Gastroesophageal sphincter (tissue), 3 donors: Measurements from ENCODE around the gene PCNT.

Source experiments
- EP300 ChIP-seq: sonication (generic); formaldehyde crosslinking; IDR thresholded peaks from one replicate; pipeline ENCODE4 v1.6.1; 2017; ENCODE audit warnings: antibody characterized with exemption, mild to moderate bottlenecking
- POLR2A ChIP-seq, 2 donors: fragments of 450-650 bp; IDR thresholded peaks; one replicate each; pipeline ENCODE4 v1.6.1; 2017; ENCODE audit warnings: antibody characterized with exemption in 2 of 2, mild to moderate bottlenecking in 2 of 2, moderate library complexity in 1 of 2
- POLR2AphosphoS5 ChIP-seq: sonication (generic); formaldehyde crosslinking; IDR thresholded peaks from one replicate; pipeline ENCODE4 v1.6.1; 2017; ENCODE audit warnings: antibody characterized with exemption
- TF ChIP-seq, protein P1 (sequence below), 4 experiments: fragments of 200-600 bp in 2 of 4; fragments of 450-650 bp in 2 of 4; sonication (generic) in 1 of 4; IDR thresholded peaks; one replicate each; pipeline ENCODE4 v1.5.1; 2017 to 2019; ENCODE audit warnings: antibody characterized with exemption in 4 of 4, mild to moderate bottlenecking in 2 of 4, moderate library complexity in 2 of 4

DNA sequence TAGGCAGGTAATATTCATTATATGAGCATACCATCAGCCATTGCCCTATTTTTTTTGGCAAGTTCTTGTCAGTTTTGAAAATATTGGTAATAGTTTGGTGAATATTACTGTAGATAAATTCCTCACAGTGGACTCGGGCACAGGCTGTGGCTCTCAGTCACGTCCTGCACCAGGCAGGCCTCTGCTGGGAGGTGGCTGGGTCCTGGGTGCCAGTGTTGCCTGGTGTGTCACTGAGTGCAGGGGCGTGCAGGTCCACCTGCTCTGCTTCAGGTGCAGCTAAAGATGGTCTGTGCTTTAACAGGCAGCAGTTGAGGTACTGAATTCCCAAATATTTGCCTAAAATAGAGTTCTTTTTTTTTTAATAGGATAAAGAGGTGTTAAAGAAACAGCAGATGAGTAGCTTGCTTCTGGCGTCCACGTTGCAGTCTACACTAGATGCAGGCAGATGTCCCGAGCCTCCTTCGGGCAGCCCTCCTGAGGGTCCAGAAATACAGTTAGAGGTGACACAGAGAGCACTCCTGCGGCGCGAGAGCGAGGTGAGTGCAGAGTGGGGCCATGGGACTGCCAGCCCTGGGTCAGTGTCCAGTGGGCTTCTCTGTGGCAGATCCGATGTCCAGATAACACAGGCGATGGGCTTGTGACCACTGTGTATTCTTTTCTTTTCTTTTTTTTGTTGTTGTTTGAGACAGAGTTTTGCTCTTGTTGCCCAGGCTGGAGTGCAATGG lies 77.4 kb downstream of the PCNT start:
- TF ChIP-seq EP300, result no peak
- TF ChIP-seq, protein P1, sequence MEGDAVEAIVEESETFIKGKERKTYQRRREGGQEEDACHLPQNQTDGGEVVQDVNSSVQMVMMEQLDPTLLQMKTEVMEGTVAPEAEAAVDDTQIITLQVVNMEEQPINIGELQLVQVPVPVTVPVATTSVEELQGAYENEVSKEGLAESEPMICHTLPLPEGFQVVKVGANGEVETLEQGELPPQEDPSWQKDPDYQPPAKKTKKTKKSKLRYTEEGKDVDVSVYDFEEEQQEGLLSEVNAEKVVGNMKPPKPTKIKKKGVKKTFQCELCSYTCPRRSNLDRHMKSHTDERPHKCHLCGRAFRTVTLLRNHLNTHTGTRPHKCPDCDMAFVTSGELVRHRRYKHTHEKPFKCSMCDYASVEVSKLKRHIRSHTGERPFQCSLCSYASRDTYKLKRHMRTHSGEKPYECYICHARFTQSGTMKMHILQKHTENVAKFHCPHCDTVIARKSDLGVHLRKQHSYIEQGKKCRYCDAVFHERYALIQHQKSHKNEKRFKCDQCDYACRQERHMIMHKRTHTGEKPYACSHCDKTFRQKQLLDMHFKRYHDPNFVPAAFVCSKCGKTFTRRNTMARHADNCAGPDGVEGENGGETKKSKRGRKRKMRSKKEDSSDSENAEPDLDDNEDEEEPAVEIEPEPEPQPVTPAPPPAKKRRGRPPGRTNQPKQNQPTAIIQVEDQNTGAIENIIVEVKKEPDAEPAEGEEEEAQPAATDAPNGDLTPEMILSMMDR (IDR thresholded peaks at IDR 0.05), result no peak
- no peak for TF ChIP-seq POLR2AphosphoS5
- no peak for TF ChIP-seq POLR2A (IDR thresholded peaks at IDR 0.05)
